Measurements from ENCODE around the gene PTPRT.

DNA sequence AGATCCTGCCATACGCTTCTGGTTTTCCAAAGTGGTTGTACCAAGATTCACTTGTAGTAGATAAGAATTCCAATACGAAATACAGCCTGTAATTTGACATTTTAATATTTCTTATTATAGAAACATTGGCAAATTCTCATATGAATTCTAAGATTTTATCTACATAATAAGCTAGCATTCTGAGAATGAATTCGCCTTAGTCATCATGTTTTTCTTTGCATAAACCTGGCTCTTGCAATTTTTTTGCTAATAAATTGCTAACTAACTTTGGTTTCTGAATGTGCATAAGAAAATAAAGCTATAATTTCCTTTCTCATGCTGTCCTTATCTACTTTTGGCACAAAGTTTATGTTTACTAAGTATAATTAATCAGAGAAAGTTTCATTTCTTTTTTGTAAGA is 673.0 kb downstream of the PTPRT start:
- TF ChIP-seq, protein P1, sequence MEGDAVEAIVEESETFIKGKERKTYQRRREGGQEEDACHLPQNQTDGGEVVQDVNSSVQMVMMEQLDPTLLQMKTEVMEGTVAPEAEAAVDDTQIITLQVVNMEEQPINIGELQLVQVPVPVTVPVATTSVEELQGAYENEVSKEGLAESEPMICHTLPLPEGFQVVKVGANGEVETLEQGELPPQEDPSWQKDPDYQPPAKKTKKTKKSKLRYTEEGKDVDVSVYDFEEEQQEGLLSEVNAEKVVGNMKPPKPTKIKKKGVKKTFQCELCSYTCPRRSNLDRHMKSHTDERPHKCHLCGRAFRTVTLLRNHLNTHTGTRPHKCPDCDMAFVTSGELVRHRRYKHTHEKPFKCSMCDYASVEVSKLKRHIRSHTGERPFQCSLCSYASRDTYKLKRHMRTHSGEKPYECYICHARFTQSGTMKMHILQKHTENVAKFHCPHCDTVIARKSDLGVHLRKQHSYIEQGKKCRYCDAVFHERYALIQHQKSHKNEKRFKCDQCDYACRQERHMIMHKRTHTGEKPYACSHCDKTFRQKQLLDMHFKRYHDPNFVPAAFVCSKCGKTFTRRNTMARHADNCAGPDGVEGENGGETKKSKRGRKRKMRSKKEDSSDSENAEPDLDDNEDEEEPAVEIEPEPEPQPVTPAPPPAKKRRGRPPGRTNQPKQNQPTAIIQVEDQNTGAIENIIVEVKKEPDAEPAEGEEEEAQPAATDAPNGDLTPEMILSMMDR (IDR thresholded peaks at IDR 0.05), result no peak
- TF ChIP-seq POLR2AphosphoS2 (conservative IDR thresholded peaks at IDR 0.05; ENCODE audit: low read length) (no peak), EP300 (IDR thresholded peaks at IDR 0.05) (no peak), CEBPB (IDR thresholded peaks at IDR 0.05) (no peak), MYC (IDR thresholded peaks at IDR 0.05; ENCODE audit: borderline replicate concordance, low read length) (no peak)

Measured in A549 (cell line).